ENCODE data around the gene NT5C3A.
"Not testable (repeated sequence)": the region's sequence is repeated elsewhere in the genome, so short reads cannot be mapped to it uniquely, and the experiment has no call there.

NT5C3A gene

GRCh38 chr7:32971967-32972366 lies 90.6 kb downstream of the NT5C3A start:
- DNase-seq, result not testable (repeated sequence)

- not testable (repeated sequence) for DNase-seq
Observed at GRCh38 chr7:32967268-32967582, 95.4 kb downstream of the NT5C3A start.

- DNase-seq, result not testable (repeated sequence)
Observed at GRCh38 chr7:32966489-32967267, 95.9 kb downstream of the NT5C3A start.

GRCh38 chr7:32964461-32965159 lies 98.0 kb downstream of the NT5C3A start:
- DNase-seq, result peak; percentile 37

All from DMS53 (cell line).